Spleen (tissue), 11 donors: ENCODE data around the gene MED27. TPM values are rescaled to one million over a fixed set of nuclear protein-coding genes. Genes with fewer than 3 reads are reported as not detected.

Source experiments
- DNase-seq: peaks from one replicate; pipeline ENCODE4 v3.0.0-alpha.2; 2020
- H3K27ac ChIP-seq, 8 donors: fragments of 200-600 bp; sonication (generic) in 7 of 8; 1 replicate in 4 of 8; 2 replicates in 4 of 8; pipeline versions ENCODE4 v1.5.0 to v1.8.0; 2016 to 2021; ENCODE audit warnings: inconsistent platforms in 4 of 8, mild to moderate bottlenecking in 4 of 8, moderate library complexity in 1 of 8
- H3K27me3 ChIP-seq, 7 donors: fragments of 200-600 bp; sonication (generic) in 6 of 7; replicated peaks in 1 of 7; 1 replicate in 4 of 7; 2 replicates in 3 of 7; pipeline versions ENCODE4 v1.5.0 to v1.8.0; 2016 to 2021; ENCODE audit warnings: inconsistent platforms in 3 of 7, mild to moderate bottlenecking in 1 of 7
- H3K36me3 ChIP-seq, 6 donors: fragments of 200-600 bp; sonication (generic) in 5 of 6; 1 replicate in 4 of 6; 2 replicates in 2 of 6; pipeline versions ENCODE4 v1.5.0 to v1.8.0; 2016 to 2021; ENCODE audit warnings: inconsistent platforms in 2 of 6
- H3K4me1 ChIP-seq, 6 donors: fragments of 200-600 bp; sonication (generic) in 5 of 6; 1 replicate in 3 of 6; 2 replicates in 3 of 6; pipeline versions ENCODE4 v1.5.0 to v1.8.0; 2016 to 2021; ENCODE audit warnings: inconsistent platforms in 3 of 6
- H3K4me3 ChIP-seq, 8 donors: fragments of 200-600 bp; sonication (generic) in 7 of 8; 1 replicate in 4 of 8; 2 replicates in 4 of 8; pipeline versions ENCODE4 v1.5.0 to v1.8.0; 2016 to 2021; ENCODE audit warnings: inconsistent platforms in 4 of 8, mild to moderate bottlenecking in 4 of 8, moderate library complexity in 2 of 8
- H3K9me3 ChIP-seq, 8 donors: fragments of 200-600 bp; sonication (generic) in 7 of 8; 1 replicate in 4 of 8; 2 replicates in 4 of 8; pipeline versions ENCODE4 v1.5.0 to v1.8.0; 2016 to 2021; ENCODE audit warnings: inconsistent platforms in 4 of 8
- CTCF ChIP-seq, 11 experiments: fragments of 200-600 bp in 7 of 11; fragments of 450-650 bp in 4 of 11; sonication (generic) in 4 of 11; IDR thresholded peaks in 8 of 11; conservative IDR thresholded peaks in 3 of 11; 1 replicate in 7 of 11; 2 replicates in 4 of 11; pipeline versions ENCODE4 v1.4.0 to v1.8.0; 2016 to 2021; ENCODE audit warnings: antibody characterized with exemption in 11 of 11, inconsistent platforms in 4 of 11, mild to moderate bottlenecking in 1 of 11
- POLR2A ChIP-seq, 3 donors: fragments of 450-650 bp; IDR thresholded peaks; one replicate each; pipeline ENCODE4 v1.5.1; 2017; ENCODE audit warnings: antibody characterized with exemption in 3 of 3, mild to moderate bottlenecking in 1 of 3
- POLR2AphosphoS5 ChIP-seq, 3 donors: sonication (generic); formaldehyde crosslinking; IDR thresholded peaks; one replicate each; pipeline ENCODE4 v1.5.1; 2017; ENCODE audit warnings: antibody characterized with exemption in 3 of 3
- whole genome bisulfite sequencing, 5 donors: extraction: QIAGEN DNeasy Blood & Tissue Kit in 3 of 5; methylation state at CpG; one replicate each; pipeline versions ENCODE4 v1.1.5 to v1.1.7; 2013 to 2018; 5-methylcytosine and 5-hydroxymethylcytosine counted together
- intact Hi-C: fragments of 100-400 bp; cut with DNase I; formaldehyde crosslinking; loops from one replicate; pipeline ENCODE4 v1.15.0; 2023; ENCODE audit warnings: low total_unique reads
- polyA plus RNA-seq, 3 donors: library from polyadenylated mRNA; stranded (reverse); fragments of 200-250 nt; gene quantifications; one replicate each; pipeline ENCODE4 v1.2.1, GENCODE V29; 2013
- total RNA-seq, 7 donors: library from RNA; depleted of rRNA in 3 of 7; stranded (reverse); fragments of >200 nt in 3 of 7; fragmentation: NEBNext Ultra II Directional in 4 of 7; extraction: Animal tissue kit (Norgen Biotek cat#: 25700) in 4 of 7; gene quantifications; one replicate each; pipeline versions ENCODE4 v1.1.0 to v1.2.1, GENCODE V29; 2016 to 2021
- donor health status: healthy with polysubstance abuse.
- donor health status: DM: no; HTN: no; CAD: no; lungs with moderate emphysema.
- donor health status: DM: no; HTN: no; CAD: no.
- donor health status: Bipolar disorder and iron deficiency.
- donor health status: healthy.
- donor health status: DM: no; HTN: no; CAD: no.
- donor health status: DM: yes; HTN: yes; CAD: no.

MED27 gene
- total and polyA plus RNA-seq, 10 donors: 13.1 to 22.4 (median 16.0) TPM

- H3K27me3 ChIP-seq: no peaks in the 10 kb centered on the region
- peaks cover 0 to 29% (median 7%) of the 10 kb centered on the region in 6 donors for H3K4me1 ChIP-seq
- H3K9me3 ChIP-seq: no peaks in the 10 kb centered on the region
- TF ChIP-seq POLR2AphosphoS5 (IDR thresholded peaks at IDR 0.05) (no peak), POLR2A (IDR thresholded peaks at IDR 0.05) (no peak), CTCF (IDR thresholded peaks at IDR 0.05 in 8 of 11, conservative IDR thresholded peaks at IDR 0.05 in 3 of 11) (no peak)
- no peak overlapping the region for H3K27ac ChIP-seq
- H3K36me3 ChIP-seq: no peaks in the 10 kb centered on the region
- intact Hi-C loops: no loop called here
- DNase-seq: no peak
- H3K4me3 ChIP-seq: no peak overlapping the region
- WGBS, 5 donors: 78 to 88% (median 82%) methylated on average over 7 of the region's 7 CpGs
These were observed 30.3 kb downstream of the MED27 start for GRCh38 chr9:132049323-132049882.

DNA sequence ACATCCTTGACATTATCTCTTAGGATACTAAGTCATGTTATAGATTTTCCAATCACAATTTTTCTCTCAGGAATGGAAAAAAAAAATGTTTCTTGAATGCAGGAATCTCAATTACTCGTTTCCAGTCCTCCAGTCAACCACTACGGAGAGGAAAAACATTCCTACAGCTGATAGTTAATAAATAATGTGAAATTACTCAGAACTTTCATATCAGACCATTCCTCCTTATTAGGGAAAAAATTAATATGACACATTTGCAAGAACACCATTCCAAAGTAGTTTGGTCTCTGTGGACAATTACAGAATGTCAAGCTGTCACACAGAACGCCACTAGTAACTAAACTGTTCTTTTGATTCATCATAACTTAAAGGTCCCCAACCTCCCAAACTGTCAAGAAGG lies 31.5 kb downstream of the MED27 start:
- TF ChIP-seq POLR2A (IDR thresholded peaks at IDR 0.05): no peak
- TF ChIP-seq POLR2AphosphoS5 (IDR thresholded peaks at IDR 0.05): no peak
- TF ChIP-seq CTCF (IDR thresholded peaks at IDR 0.05 in 8 of 11, conservative IDR thresholded peaks at IDR 0.05 in 3 of 11): no peak
- Histone ChIP-seq H3K4me1 (peaks cover 0 to 32% (median 5%) of the 10 kb centered on the region in 6 donors), H3K27ac (no peak overlapping the region), H3K36me3 (no peaks in the 10 kb centered on the region), H3K4me3 (no peak overlapping the region), H3K27me3 (no peaks in the 10 kb centered on the region), H3K9me3 (no peaks in the 10 kb centered on the region)
- DNase-seq: no peak
- intact Hi-C loops: no loop called here
- WGBS, 5 donors: 87 to 95% (median 91%) methylated on average over 3 of the region's 3 CpGs

DNA sequence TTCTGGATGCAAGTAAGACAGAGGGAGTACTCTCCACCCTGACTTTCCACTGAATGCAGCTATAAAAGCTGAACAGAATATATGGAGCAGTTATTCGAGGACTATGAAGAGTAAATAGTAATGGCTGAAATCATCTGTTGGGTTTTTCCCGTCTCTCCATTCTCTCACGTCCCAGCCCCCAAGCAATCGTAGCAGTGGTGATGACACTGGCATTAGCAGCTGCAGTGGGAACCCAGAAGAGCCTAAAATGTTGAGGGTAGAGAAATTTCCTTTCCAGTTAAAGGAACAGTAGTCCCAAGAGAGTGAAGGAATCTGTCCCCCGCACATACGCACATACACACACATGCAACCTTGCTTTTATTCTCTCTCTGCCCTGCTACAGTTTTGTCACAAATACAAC lies 33.2 kb downstream of the MED27 start:
- WGBS, 5 donors: 69 to 78% (median 74%) methylated on average over 6 of the region's 6 CpGs
- Histone ChIP-seq H3K4me1 (peaks cover 0 to 32% (median 4%) of the 10 kb centered on the region in 6 donors), H3K27ac (no peak overlapping the region), H3K9me3 (no peaks in the 10 kb centered on the region), H3K36me3 (peaks cover 0 to 7% (median 0%) of the 10 kb centered on the region in 6 donors), H3K4me3 (no peak overlapping the region), H3K27me3 (no peaks in the 10 kb centered on the region)
- TF ChIP-seq CTCF (IDR thresholded peaks at IDR 0.05 in 8 of 11, conservative IDR thresholded peaks at IDR 0.05 in 3 of 11): no peak
- no peak for TF ChIP-seq POLR2A (IDR thresholded peaks at IDR 0.05)
- no peak for TF ChIP-seq POLR2AphosphoS5 (IDR thresholded peaks at IDR 0.05)
- DNase-seq: no peak
- intact Hi-C loops: no loop called here

DNA sequence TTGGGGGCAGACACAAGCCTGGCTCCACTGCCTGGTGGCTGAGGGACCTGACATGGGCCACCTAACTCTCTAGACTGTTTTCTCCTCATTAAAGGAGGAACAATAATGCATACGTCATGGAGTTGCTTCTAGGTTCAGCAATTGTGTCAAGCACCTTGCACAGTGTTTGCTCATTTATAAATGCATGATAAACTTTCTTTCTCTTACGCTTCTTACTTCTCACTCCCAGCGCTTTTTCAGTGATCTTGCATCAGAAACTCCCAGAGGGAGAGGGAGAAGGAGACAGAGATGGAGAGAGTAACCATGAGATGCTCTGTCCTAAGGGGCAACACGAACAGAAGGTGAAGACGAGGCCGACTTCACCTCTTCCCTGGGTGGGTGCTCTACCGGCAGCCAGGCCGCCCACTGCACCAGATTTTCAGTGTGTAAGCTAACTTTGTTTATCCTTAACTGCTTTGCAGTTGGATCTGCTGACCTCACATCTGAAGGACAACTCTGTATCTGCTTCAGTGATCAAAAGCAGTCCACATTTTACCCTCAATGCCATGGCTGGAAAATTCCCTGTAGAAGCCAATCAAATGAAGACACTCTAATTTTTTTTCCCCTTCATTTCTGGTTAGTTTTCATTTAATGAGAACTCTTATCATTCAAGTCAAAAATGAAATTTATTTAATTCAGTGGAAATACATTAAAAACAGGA lies 35.3 kb downstream of the MED27 start:
- Histone ChIP-seq H3K9me3 (no peaks in the 10 kb centered on the region), H3K4me1 (peaks cover 0 to 23% (median 4%) of the 10 kb centered on the region in 6 donors), H3K27me3 (no peaks in the 10 kb centered on the region), H3K4me3 (no peak overlapping the region), H3K27ac (no peak overlapping the region), H3K36me3 (peaks cover 0 to 14% (median 0%) of the 10 kb centered on the region in 6 donors)
- intact Hi-C loops: no loop called here
- no peak for DNase-seq
- 89 to 95% (median 93%) methylated on average over 8 of the region's 8 CpGs for WGBS, 5 donors
- TF ChIP-seq POLR2AphosphoS5 (IDR thresholded peaks at IDR 0.05) (no peak), POLR2A (IDR thresholded peaks at IDR 0.05) (no peak), CTCF (IDR thresholded peaks at IDR 0.05 in 8 of 11, conservative IDR thresholded peaks at IDR 0.05 in 3 of 11) (no peak)
